Activated gamma-delta T cell treated with Interleukin-2 at 50 U/mL for 16 hours (primary cell): Measurements from ENCODE around the gene TSSC4.
A peak's percentile ranks its signal among the peaks of the same experiment; 100 is the strongest.

Experiments used
- DNase-seq: peaks from one replicate; pipeline ENCODE4 v3.0.0-alpha.2; 2020

The TSSC4 gene

DNA sequence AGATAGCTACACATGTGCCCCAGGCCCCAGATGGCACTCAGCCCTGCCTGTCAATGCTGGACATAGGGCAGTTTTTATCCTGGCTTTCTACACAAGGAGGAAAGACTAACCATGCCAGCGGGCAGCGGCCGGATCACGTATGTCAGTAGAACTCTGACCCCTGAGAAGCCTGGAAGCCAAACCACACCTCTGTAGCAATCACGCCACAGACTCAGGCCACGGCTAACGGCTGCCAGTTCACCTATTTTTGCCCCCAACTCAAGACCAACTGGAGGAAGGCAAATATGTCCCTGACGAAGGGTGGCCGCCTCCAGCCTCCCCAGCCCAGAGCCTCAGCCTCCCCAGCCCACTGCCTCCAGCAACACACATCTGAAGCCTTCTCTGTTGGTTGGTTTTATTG is 30.7 kb upstream of the TSSC4 start:
- DNase-seq, result no peak

GRCh38 chr11:2374456-2375201 is 25.9 kb upstream of the TSSC4 start:
- DNase-seq, result no peak

GRCh38 chr11:2375341-2375853 is 25.2 kb upstream of the TSSC4 start:
- no peak for DNase-seq

DNA sequence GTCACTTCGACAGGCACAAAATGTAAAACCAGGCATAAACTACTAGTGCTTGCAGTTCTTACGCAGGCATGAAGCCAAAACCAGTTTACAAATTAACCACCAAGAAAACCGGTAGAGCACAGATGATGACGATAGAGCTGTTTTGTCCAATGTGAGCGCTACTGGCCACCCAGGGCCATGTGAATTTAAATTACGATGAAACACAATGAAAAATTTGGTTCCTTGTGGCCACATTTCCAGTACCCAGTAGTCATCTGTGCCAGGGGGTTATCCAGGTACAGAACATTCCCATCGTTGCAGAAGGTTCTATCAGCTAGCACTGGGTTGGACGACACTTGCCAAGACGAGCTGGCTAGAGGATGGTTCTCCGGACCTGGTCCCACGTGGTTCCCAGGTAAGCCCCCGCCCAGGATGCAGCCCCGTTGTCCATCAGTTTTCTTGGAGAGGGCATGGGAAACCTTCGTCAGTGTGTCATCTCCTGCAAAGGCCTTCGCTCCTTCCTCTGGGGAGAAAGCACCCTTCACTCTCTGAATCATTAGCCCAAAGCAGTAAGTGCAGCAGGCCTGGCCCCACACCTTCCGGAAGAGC is 24.5 kb upstream of the TSSC4 start:
- DNase-seq, result no peak

DNA sequence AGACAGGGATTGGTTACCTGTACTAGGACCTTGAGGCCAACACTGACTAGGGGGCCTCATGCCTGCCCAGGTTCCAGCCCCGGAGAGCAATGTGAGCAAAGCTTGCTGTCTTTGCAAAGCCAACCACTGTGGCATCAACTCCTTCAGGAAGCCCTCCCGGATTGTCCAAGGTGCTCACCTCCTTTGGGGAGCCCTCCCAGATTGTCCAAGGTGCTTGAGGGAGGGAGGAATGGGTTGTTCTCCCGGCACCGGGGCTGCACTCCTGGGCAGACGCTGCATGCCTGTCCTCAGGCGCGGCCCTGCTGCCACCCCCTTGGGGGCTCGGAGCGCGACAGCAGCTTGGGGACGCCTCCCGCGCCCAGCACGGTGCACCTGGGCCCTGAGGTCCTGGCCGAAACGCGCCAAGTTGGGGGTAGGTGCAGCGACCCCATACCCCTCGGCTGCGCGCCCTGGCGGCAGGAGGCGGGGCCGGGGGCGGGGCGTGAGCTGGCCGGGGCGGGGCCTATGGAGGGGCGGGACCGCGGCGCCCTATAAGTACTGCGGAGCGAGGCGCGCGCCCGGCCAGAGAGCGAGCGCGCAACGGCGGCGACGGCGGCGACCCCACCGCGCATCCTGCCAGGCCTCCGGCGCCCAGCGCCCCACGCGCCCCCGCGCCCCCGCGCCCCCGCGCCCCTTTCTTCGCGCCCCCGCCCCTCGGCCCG is 23.6 kb upstream of the TSSC4 start, which contains the start of gene CD81:
CD81 (plus strand) TSS at position 560 of the 701 bp plus-strand sequence. CDS start 240 bp downstream, outside the sequence.
- peak; percentile 58 for DNase-seq

GRCh38 chr11:2377511-2378443 is 22.8 kb upstream of the TSSC4 start:
- peak; percentile 42 for DNase-seq

DNA sequence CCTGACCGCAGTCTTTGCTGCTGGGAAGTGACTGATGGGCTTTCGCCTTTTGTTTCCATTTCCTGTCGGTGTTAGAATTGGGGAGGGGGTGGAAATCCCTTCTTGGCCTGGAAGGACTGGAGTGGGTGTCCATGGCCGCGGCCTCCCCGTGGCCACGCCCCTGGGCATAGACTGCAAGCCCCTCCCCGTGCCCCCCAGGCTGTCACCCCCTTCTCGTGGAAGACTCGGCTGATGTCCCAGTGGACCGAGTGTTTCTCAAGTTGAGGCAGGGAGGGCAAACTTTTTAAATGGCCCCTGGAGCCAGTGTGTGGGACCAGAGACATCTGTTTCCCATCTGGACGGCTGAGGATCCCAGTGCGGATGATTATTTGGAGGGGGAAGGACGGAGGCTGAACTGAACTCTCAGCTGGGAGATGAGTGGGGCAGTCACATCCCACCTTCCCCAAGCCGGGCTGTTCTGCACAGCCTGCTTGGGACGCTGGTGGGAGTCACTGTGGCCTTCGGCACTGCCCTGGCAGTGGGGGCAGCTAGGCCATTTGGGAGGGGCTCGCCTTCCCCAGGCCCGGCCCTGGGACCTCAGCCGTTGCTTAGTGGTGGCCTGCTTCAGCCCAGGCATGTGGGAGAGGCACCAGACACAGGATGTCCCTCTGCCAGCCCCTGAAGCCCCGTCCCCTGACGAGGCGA is 21.9 kb upstream of the TSSC4 start:
- no peak for DNase-seq

- no peak for DNase-seq
Measured at GRCh38 chr11:2379466-2380174, 20.9 kb upstream of the TSSC4 start.

GRCh38 chr11:2380396-2380795 is 20.2 kb upstream of the TSSC4 start:
- DNase-seq, result no peak

- no peak for DNase-seq
Measured at GRCh38 chr11:2380807-2381350, 19.7 kb upstream of the TSSC4 start.

- no peak for DNase-seq
Measured at GRCh38 chr11:2381494-2382128, 18.9 kb upstream of the TSSC4 start.

DNA sequence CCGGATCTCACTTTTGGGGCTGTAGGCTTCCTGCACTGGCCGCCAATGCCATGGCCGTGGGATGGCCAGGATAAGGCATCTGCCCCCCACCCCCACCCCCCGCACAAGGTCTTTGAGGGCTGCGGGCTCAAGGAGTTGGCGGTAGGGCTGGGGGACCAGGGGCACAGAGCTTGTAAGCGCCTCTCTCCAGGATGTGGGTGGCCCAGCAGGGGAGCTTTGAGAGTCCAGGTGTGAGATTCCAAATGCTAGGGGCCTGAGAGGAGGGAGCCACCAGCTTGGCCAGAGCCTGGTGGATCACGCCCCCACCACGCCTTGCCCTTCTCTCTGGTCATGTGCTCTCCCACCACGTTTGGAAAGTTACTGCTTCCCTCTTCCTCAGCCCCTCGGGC is 18.4 kb upstream of the TSSC4 start:
- no peak for DNase-seq

GRCh38 chr11:2382936-2383851 is 17.4 kb upstream of the TSSC4 start:
- DNase-seq, result no peak

DNA sequence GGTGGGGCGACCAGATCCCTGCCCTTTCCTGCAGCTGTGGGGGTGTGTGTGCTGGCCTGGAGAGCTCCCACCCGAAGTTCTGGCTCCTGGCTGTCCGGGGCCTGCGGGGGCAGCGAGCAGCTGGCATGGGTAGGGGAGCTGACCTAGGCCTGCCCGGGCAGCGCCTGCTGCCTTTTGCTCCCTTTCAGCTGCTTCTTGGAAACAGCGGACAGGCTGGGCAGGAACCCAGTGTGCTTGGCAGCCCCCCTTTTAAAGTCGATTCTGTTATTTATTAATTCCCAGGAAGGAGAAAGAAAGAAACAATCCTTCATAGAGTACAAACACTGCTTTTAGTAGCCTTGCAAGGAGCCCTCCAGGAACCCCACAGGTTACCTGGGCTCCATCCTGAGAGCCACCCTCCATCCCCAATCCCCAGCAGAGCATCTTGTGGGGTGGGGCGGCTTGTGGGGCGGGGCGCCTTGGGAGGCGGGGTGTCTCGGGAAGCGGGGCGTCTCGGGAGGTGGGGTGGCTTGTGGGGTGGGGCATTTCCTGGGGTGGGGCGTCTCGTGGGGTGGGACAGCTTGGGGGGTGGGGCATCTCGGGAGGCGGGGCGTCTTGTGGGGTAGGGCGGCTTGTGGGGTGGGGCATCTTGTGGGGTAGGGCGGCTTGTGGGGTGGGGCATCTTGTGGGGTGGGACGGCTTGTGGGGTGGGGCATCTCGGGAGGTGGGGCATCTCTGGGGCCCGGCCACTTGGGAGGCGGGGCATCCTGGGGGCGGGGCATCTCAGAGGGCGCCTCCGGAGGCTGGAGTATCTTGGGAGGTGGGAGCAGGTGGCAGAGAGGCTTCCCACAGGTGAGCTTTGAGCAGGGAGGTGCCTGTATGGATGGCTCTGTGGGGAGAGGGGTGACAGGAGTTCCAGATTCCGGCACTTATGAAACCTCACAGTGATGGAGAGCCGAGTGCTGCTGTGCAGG is 16.4 kb upstream of the TSSC4 start:
- no peak for DNase-seq

- DNase-seq, result no peak
Measured at GRCh38 chr11:2385156-2386151, 15.1 kb upstream of the TSSC4 start.

DNA sequence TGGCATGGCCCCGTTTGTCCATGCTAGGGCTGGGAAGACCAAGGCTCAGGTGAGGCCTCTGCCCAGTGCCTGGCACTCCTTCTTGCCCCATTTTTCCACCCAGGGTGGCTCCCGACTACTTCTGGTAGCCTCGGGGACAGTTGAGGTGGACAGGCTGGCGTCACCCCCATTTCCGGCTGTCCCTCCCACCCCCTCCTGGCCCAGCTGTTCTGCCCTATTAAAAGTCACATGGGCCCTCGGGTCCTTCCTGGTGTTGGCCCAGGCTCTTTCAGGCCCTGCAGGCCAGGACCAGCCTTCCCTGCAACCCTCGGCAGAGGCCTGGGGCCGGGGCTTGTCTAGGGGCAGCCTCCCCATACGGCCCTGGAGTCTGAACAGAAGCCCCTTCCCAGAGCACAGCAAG is 14.0 kb upstream of the TSSC4 start:
- no peak for DNase-seq
